Naive B cell (primary cell): ENCODE results near the gene AKR1D1. TPM values are rescaled to one million over a fixed set of nuclear protein-coding genes. Genes with fewer than 3 reads are reported as not detected.
A peak's percentile ranks its signal among the peaks of the same experiment; 100 is the strongest.
"Not testable (repeated sequence)": the region's sequence is repeated elsewhere in the genome, so short reads cannot be mapped to it uniquely, and the experiment has no call there.

Source experiments
- ATAC-seq, 2 donors: fragments of 150-1000 bp; cut with Tn5 transposase; 2 replicates each; pipeline ENCODE4 v1.10.0; 2021; ENCODE audit warnings: low read depth in 2 of 2, mild to moderate bottlenecking in 2 of 2, moderate library complexity in 2 of 2
- DNase-seq: peaks from one replicate; pipeline ENCODE4 v3.0.0; 2022
- H3K27ac Mint-ChIP-seq, 6 donors: one replicate each; pipeline ENCODE4 v1.8.0; 2020 to 2022; ENCODE audit warnings: mild to moderate bottlenecking in 6 of 6, mixed read lengths in 6 of 6, moderate library complexity in 5 of 6, inconsistent platforms in 2 of 6
- H3K27me3 Mint-ChIP-seq, 3 donors: one replicate each; pipeline ENCODE4 v1.8.0; 2021 to 2022; ENCODE audit warnings: mixed read lengths in 3 of 3, mild to moderate bottlenecking in 1 of 3
- H3K36me3 Mint-ChIP-seq, 2 donors: one replicate each; pipeline ENCODE4 v1.8.0; 2020 to 2022; ENCODE audit warnings: mixed read lengths in 2 of 2, inconsistent platforms in 1 of 2, mild to moderate bottlenecking in 1 of 2
- H3K4me1 Mint-ChIP-seq, 3 donors: one replicate each; pipeline ENCODE4 v1.8.0; 2020 to 2022; ENCODE audit warnings: mixed read lengths in 3 of 3, inconsistent platforms in 1 of 3, mild to moderate bottlenecking in 1 of 3, moderate library complexity in 1 of 3
- H3K4me3 Mint-ChIP-seq, 8 donors: one replicate each; pipeline ENCODE4 v1.8.0; 2020 to 2022; ENCODE audit warnings: mild to moderate bottlenecking in 8 of 8, mixed read lengths in 8 of 8, moderate library complexity in 8 of 8, inconsistent platforms in 2 of 8
- H3K9me3 Mint-ChIP-seq, 7 donors: one replicate each; pipeline ENCODE4 v1.8.0; 2020 to 2022; ENCODE audit warnings: mixed read lengths in 7 of 7, mild to moderate bottlenecking in 5 of 7, inconsistent platforms in 2 of 7, moderate library complexity in 1 of 7
- polyA plus RNA-seq, 6 donors: library from polyadenylated mRNA; unstranded; fragments of 300-500 nt; fragmentation: Illumina TruSeq; gene quantifications; one replicate each; pipeline ENCODE4 v1.2.3, GENCODE V29; 2021; ENCODE audit warnings: low read depth in 6 of 6

Gene AKR1D1
- polyA plus RNA-seq, 6 donors from 2014 or later, result not detected

DNA sequence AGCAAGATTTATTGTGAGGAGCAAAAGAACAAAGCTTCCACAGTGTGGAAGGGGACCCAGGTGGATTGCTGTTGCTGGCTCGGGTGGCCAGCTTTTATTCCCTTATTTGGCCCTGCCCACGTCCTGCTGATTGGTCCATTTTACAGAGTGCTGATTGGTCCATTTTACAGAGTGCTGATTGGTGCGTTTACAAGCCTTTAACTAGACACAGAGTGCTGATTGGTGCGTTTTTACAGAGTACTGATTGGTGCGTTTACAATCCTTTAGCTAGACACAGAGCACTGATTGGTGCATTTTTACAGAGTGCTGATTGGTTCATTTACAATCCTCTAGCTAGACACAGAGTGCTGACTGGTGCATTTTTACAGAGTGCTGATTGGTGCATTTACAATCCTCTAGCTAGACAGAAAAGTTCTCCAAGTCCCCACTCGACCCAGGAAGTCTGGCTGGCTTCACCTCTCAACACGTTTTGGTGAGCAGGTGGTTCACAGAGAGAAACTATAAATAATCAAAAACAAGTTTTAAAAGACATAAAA lies 24.5 kb upstream of the AKR1D1 start:
- peaks cover 0 to 17% (median 7%) of the 10 kb centered on the region in 7 donors for H3K9me3 Mint-ChIP-seq
- not testable (repeated sequence) for H3K27ac Mint-ChIP-seq, DNase-seq, H3K4me1 Mint-ChIP-seq, H3K36me3 Mint-ChIP-seq, H3K4me3 Mint-ChIP-seq, ATAC-seq, H3K27me3 Mint-ChIP-seq

DNA sequence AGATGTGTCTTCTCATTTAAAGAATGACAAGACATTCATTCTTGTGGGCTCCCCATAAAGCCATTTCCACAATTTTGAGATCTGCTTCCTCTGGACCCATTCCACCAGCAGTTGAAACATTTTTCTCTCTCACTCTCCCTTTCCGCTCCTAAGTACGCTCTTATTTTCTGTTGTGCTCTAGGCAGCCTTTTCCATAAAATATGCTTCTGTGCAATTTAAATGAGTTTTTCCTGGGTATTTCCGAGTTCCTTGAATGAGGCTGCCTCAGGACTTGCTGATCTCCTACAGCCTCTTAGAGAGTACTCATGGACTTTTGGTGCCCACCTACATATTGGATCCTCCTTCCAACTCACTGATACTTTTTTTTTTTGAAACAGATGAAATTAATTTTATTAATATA lies 23.6 kb upstream of the AKR1D1 start:
- no peak for ATAC-seq
- Mint-ChIP-seq H3K36me3 (peaks cover 0 to 10% of the 10 kb centered on the region in 2 donors), H3K9me3 (peaks cover 0 to 17% (median 7%) of the 10 kb centered on the region in 7 donors), H3K27me3 (peaks cover 0 to 11% (median 8%) of the 10 kb centered on the region in 3 donors), H3K4me3 (no peak overlapping the region), H3K27ac (no peak overlapping the region), H3K4me1 (no peaks in the 10 kb centered on the region)
- no peak for DNase-seq

DNA sequence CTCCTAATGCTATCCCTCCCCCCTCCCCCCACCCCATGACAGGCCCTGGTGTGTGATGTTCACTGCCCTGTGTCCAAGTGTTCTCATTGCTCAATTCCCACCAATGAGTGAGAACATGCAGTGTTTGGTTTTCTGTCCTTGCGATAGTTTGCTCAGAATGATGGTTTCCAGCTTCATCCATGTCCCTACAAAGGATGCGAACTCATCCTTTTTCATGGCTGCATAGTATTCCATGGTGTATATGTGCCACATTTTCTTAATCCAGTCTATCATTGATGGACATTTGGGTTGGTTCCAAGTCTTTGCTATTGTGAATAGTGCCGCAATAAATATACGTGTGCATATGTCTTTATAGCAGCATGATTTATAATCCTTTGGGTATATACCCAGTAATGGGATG lies 20.6 kb upstream of the AKR1D1 start:
- not testable (repeated sequence) for H3K27ac Mint-ChIP-seq, DNase-seq, H3K4me1 Mint-ChIP-seq, ATAC-seq, H3K36me3 Mint-ChIP-seq, H3K4me3 Mint-ChIP-seq
- H3K27me3 Mint-ChIP-seq, result peaks cover 0 to 18% (median 17%) of the 10 kb centered on the region in 3 donors
- peaks cover 0 to 17% (median 7%) of the 10 kb centered on the region in 7 donors for H3K9me3 Mint-ChIP-seq

DNA sequence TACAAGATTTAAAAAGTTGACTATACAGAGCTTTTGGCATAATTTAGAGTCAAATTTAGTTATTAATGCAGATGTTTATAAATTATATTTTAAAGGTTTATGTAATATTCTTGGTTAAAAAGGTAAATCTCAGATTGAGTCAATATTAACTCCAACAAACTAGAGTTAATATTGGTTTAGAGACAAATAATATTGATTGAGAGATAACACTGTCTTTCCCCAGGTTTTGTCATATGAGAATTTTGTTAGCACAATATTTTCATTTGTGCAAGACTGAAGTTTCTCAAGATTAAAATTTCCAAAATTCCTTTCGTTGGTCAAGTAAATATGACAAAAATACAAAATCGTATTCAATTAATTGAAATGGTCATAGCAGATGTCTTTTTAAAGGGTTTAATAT lies 12.9 kb upstream of the AKR1D1 start:
- Mint-ChIP-seq H3K36me3 (no peaks in the 10 kb centered on the region), H3K4me1 (no peaks in the 10 kb centered on the region), H3K9me3 (no peaks in the 10 kb centered on the region), H3K4me3 (no peak overlapping the region), H3K27me3 (peaks cover 0 to 7% (median 3%) of the 10 kb centered on the region in 3 donors), H3K27ac (no peak overlapping the region)
- no peak for DNase-seq
- no peak for ATAC-seq

DNA sequence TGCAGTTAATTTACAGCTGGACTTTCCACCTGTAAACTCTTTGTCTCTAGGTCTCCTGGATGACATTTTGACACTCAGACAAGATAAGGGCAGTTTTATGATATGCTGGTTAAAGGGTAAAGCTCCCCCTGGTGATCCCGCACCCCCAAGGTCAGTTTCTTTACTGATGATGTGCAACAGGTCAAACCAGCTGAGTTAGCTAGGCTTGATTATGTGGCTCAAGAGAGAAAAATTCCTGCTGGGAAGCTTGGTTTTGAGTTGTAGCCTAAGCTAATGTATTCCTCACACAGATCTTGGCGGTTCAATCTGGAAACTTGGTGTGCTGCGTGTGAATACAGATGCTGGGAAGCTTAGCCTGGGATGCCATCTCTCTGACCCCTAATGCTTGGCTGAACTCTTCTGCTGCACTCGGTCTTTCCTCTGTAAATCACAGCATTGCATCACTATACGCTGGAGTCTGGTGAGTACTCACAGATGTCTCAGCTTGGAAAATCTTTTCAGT lies 11.4 kb upstream of the AKR1D1 start:
- H3K36me3 Mint-ChIP-seq, result no peaks in the 10 kb centered on the region
- no peak for ATAC-seq
- H3K9me3 Mint-ChIP-seq, result no peaks in the 10 kb centered on the region
- no peak for DNase-seq
- peaks cover 0 to 5% (median 0%) of the 10 kb centered on the region in 3 donors for H3K27me3 Mint-ChIP-seq
- H3K27ac Mint-ChIP-seq, result no peak overlapping the region
- no peak overlapping the region for H3K4me3 Mint-ChIP-seq
- H3K4me1 Mint-ChIP-seq, result no peaks in the 10 kb centered on the region

DNA sequence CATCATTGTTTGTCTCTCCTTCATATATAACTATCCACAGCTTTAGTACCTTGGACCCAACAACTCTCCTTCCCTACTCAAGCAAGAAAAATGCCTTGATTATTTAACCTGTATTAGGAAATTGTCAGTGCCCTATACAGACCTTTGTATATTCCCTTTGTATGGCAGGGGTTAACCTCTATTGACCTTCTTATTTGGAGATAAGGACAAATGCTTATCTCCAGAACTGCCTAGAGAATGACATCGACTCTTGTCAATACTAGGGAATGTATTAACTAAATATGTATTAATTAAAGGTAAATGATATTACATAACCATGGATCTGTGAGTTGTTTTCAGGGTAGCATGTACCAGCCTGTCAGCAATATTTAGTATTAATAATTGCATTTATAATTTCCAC lies 10.4 kb upstream of the AKR1D1 start:
- no peak for ATAC-seq
- no peak overlapping the region for H3K4me3 Mint-ChIP-seq
- H3K27ac Mint-ChIP-seq, result no peak overlapping the region
- peaks cover 0 to 5% (median 2%) of the 10 kb centered on the region in 3 donors for H3K4me1 Mint-ChIP-seq
- no peaks in the 10 kb centered on the region for H3K9me3 Mint-ChIP-seq
- DNase-seq, result no peak
- peaks cover 0 to 5% (median 0%) of the 10 kb centered on the region in 3 donors for H3K27me3 Mint-ChIP-seq
- no peaks in the 10 kb centered on the region for H3K36me3 Mint-ChIP-seq

DNA sequence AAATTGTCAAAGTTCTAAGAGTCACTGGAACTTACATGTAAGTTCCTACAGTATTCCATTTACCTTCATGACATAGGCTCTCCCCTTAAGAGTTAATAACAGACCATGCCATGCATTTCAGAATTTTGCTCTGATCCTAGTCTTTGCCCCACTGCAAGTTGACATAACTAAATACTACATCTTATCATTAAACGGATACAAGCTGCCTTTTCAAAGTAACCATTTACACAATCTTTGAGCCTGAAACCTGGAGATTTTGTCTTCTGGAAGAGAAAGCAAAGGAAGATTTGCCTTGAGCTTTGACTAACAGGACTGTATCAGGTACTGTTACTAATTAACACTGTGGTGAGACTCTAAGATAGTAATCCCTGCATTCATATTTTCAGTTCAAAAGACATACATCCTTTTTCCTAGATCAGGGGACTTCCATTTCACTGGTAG lies 9.3 kb upstream of the AKR1D1 start:
- Mint-ChIP-seq H3K4me3 (no peak overlapping the region), H3K4me1 (peaks cover 0 to 9% (median 5%) of the 10 kb centered on the region in 3 donors), H3K36me3 (no peaks in the 10 kb centered on the region), H3K27me3 (peaks cover 0 to 5% (median 0%) of the 10 kb centered on the region in 3 donors), H3K27ac (no peak overlapping the region), H3K9me3 (no peaks in the 10 kb centered on the region)
- DNase-seq (no peak), ATAC-seq (no peak)

DNA sequence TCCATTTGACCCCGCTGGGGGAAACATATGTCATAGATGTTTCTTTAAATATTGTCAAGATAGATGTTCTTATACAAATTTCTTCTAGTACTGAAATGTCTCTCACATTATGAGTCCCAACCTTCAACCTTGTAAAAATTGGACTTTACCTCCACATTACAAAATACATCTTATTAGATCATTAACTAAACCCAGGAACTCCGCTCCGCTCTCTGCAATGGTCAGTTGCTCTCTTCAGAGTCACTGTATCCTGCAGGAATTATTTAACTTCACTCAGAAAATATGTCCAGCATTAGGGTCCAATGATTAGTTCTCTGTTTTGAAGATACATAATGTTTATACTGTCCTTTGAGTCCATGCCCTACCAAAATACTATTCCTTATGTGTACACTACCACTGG lies 8.5 kb upstream of the AKR1D1 start:
- peaks cover 4 to 9% (median 5%) of the 10 kb centered on the region in 3 donors for H3K4me1 Mint-ChIP-seq
- peaks cover 0 to 5% (median 0%) of the 10 kb centered on the region in 3 donors for H3K27me3 Mint-ChIP-seq
- H3K36me3 Mint-ChIP-seq, result no peaks in the 10 kb centered on the region
- H3K27ac Mint-ChIP-seq, result no peak overlapping the region
- no peak for DNase-seq
- ATAC-seq, result no peak
- H3K9me3 Mint-ChIP-seq, result no peaks in the 10 kb centered on the region
- no peak overlapping the region for H3K4me3 Mint-ChIP-seq

DNA sequence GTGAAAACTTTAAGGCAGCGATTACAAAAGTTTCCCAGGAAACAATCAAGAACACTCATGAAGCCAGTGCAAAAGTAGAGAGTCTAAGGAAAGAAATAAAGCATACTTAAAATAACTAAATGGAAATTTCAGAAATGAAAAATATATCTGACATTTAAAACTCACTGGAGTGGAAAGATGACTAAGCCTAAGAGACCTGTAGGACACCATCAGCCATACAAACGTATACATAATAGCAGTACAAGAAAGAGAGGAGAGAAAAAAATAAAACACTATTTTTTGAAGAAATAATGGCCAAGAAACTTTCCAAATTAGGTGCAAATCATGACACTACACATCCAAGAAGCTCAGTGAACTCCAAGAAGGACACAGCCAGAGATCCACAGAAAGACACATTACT lies 5.4 kb upstream of the AKR1D1 start:
- peaks cover 0 to 5% (median 0%) of the 10 kb centered on the region in 3 donors for H3K27me3 Mint-ChIP-seq
- peaks cover 24 to 30% (median 26%) of the 10 kb centered on the region in 3 donors for H3K4me1 Mint-ChIP-seq
- H3K4me3 Mint-ChIP-seq, result no peak overlapping the region
- H3K27ac Mint-ChIP-seq, result peak overlapping the region in 1 of 6 donors; percentile 81
- DNase-seq, result no peak
- H3K9me3 Mint-ChIP-seq, result peaks cover 0 to 18% (median 7%) of the 10 kb centered on the region in 7 donors
- H3K36me3 Mint-ChIP-seq, result peaks cover 0 to 6% of the 10 kb centered on the region in 2 donors
- ATAC-seq, result no peak

DNA sequence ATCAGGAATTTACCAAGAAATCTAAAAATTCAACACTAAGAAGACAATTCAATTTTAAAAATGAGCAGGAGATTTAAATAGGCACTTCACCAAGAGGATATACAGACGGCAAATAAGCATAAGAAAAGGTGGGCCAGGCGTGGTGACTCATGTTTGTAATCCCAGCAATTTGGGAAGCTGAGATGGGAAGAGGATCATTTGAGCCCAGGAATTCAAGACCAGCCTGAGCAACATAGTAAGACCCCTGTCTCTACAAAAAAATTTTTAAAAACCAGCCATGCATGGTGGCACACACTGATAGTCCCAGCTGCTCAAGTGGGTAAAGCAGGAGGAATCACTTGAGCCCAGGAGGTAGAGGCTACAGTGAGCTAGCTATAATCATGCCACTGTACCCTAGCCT lies 3.5 kb upstream of the AKR1D1 start:
- DNase-seq, result no peak
- H3K27ac Mint-ChIP-seq, result peak overlapping the region in 1 of 6 donors; percentile 11
- peaks cover 8 to 14% of the 10 kb centered on the region in 2 donors for H3K36me3 Mint-ChIP-seq
- H3K4me3 Mint-ChIP-seq, result no peak overlapping the region
- ATAC-seq, result no peak
- H3K4me1 Mint-ChIP-seq, result peaks cover 27 to 31% (median 31%) of the 10 kb centered on the region in 3 donors
- peaks cover 0 to 5% (median 0%) of the 10 kb centered on the region in 3 donors for H3K27me3 Mint-ChIP-seq
- H3K9me3 Mint-ChIP-seq, result peaks cover 0 to 29% (median 20%) of the 10 kb centered on the region in 7 donors

DNA sequence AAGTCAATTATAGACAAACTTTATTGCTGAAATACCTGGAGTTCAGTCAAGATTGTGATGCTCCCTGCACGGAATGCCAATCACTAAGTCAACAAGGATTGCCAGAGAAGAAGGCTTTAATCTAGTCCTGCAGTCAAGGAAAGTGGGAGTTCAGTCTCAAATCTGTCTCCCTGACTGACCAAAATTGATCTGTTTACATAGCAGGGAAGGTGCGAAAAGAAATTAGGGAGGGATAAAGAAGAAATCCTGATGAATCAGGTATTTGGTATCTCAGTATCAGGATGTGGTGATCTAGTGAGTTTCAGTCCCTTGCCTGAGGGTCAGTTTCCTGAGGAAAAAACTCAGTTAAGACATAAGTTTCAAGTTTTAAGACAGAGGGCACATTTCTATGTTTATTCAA lies 2.1 kb upstream of the AKR1D1 start:
- DNase-seq, result no peak
- H3K9me3 Mint-ChIP-seq, result peaks cover 0 to 29% (median 20%) of the 10 kb centered on the region in 7 donors
- peaks cover 8 to 14% of the 10 kb centered on the region in 2 donors for H3K36me3 Mint-ChIP-seq
- H3K4me1 Mint-ChIP-seq, result peaks cover 27 to 33% (median 31%) of the 10 kb centered on the region in 3 donors
- no peaks in the 10 kb centered on the region for H3K27me3 Mint-ChIP-seq
- ATAC-seq, result no peak
- peak overlapping the region; percentile 2 to 90 (median 60) for H3K27ac Mint-ChIP-seq
- peak overlapping the region in 4 of 8 donors; percentile 15 to 75 (median 54) for H3K4me3 Mint-ChIP-seq

DNA sequence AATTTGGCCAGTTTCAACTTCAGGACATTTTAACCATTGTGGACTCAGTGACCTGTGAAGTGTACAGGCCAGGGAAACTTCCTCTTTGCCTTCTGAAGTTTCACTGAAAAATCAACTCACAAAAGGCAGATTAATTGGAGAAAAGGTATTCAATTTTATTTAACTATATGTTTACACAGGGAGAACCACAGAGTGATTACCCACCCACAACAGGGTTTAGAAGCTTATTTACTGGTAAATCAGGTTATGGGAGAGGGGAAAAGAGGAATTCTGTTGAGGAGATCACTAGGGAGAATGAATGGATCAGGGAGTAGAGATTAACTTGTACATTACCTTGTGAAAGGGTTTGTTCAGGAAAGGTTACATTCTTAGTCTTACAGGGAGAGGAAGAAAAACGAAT lies 1.7 kb upstream of the AKR1D1 start:
- Mint-ChIP-seq H3K9me3 (peaks cover 0 to 29% (median 20%) of the 10 kb centered on the region in 7 donors), H3K4me3 (peak overlapping the region in 7 of 8 donors; percentile 25 to 81 (median 68)), H3K27ac (peak overlapping the region; percentile 16 to 94 (median 74)), H3K36me3 (peaks cover 8 to 14% of the 10 kb centered on the region in 2 donors), H3K27me3 (no peaks in the 10 kb centered on the region), H3K4me1 (peaks cover 27 to 35% (median 31%) of the 10 kb centered on the region in 3 donors)
- ATAC-seq (no peak), DNase-seq (no peak)

DNA sequence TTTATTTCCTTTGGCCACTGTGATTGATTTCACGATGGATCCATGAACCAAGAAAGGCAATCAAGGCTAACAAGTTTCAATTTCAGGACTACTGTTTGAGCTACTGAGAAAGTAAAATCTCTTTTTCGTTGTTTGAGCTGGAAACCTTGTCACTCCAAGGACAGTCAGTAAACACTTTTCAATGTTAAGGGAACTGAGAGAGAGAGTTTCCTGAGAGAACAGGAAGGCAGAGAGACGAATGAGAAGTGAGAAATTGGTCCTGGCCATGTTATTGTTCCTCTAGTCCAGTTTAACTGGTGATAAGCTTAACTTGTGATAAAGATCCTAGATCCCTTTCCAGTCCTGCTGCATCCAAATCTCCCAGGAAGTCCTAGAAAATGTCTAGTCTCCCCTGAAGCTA lies 909 bp upstream of the AKR1D1 start:
- Mint-ChIP-seq H3K4me1 (peaks cover 27 to 35% (median 31%) of the 10 kb centered on the region in 3 donors), H3K27ac (peak overlapping the region; percentile 8 to 94 (median 87)), H3K36me3 (peaks cover 8 to 14% of the 10 kb centered on the region in 2 donors), H3K4me3 (peak overlapping the region in 7 of 8 donors; percentile 40 to 81 (median 68)), H3K9me3 (peaks cover 0 to 29% (median 20%) of the 10 kb centered on the region in 7 donors), H3K27me3 (no peaks in the 10 kb centered on the region)
- DNase-seq (no peak), ATAC-seq (no peak)

DNA sequence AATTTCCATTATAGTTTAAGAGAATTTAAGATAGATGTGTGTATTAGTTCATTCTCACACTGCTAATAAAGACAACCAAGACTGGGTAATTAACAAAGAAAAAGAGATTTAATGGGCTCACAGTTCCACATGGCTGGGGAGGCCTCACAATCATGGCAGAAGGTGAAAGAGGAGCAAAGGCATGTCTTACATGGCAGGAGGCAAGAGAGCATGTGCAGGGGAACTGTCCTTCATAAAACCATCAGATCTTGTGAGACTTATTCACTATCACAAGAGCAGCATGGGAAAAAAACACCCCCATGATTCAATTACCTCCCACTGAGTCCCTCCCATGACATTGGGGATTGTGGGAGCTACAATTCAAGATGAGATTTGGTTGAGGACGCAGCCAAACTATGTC lies 473 bp upstream of the AKR1D1 start:
- not testable (repeated sequence) for ATAC-seq, H3K27me3 Mint-ChIP-seq, DNase-seq
- Mint-ChIP-seq H3K36me3 (peaks cover 8 to 14% of the 10 kb centered on the region in 2 donors), H3K9me3 (peaks cover 0 to 29% (median 20%) of the 10 kb centered on the region in 7 donors), H3K27ac (peak overlapping the region in 4 of 6 donors; percentile 8 to 94 (median 90)), H3K4me1 (peaks cover 27 to 31% (median 29%) of the 10 kb centered on the region in 3 donors), H3K4me3 (peak overlapping the region in 5 of 8 donors; percentile 40 to 81 (median 68))
